HepG2 (cell line): Measurements from ENCODE around the gene IL17RA.

Experiments used
- CTCF ChIP-seq: sonication (generic); formaldehyde crosslinking; IDR thresholded peaks from 2 replicates; pipeline ENCODE4 v1.5.0; 2020; ENCODE audit warnings: mild to moderate bottlenecking, missing genetic modification reagents, moderate library complexity
- TBL1XR1 ChIP-seq: fragments of 150-350 bp; IDR thresholded peaks from 2 replicates; pipeline ENCODE4 v1.6.1; 2014; ENCODE audit warnings: borderline replicate concordance, low read length; ENCODE audit not compliant: partially characterized antibody
- ZNF589 ChIP-seq: sonication (generic); formaldehyde crosslinking; conservative IDR thresholded peaks from 2 replicates; pipeline ENCODE4 v1.8.0; 2022; ENCODE audit warnings: mild to moderate bottlenecking, moderate library complexity, missing genetic modification reagents
- ZNF766 ChIP-seq: sonication (generic); formaldehyde crosslinking; IDR thresholded peaks from 2 replicates; pipeline ENCODE4 v1.5.0; 2020; ENCODE audit warnings: missing genetic modification reagents, borderline replicate concordance

GRCh38 chr22:17143826-17144225, 59.0 kb downstream of the IL17RA start:
- no peak for TF ChIP-seq TBL1XR1
- no peak for TF ChIP-seq ZNF589 (CRISPR knock-in tag)
- no peak for TF ChIP-seq CTCF
- no peak for TF ChIP-seq ZNF766 (CRISPR knock-in tag)
